ENCODE results near the gene POLE.
"Not testable (repeated sequence)": the region's sequence is repeated elsewhere in the genome, so short reads cannot be mapped to it uniquely, and the experiment has no call there.

POLE gene

DNA sequence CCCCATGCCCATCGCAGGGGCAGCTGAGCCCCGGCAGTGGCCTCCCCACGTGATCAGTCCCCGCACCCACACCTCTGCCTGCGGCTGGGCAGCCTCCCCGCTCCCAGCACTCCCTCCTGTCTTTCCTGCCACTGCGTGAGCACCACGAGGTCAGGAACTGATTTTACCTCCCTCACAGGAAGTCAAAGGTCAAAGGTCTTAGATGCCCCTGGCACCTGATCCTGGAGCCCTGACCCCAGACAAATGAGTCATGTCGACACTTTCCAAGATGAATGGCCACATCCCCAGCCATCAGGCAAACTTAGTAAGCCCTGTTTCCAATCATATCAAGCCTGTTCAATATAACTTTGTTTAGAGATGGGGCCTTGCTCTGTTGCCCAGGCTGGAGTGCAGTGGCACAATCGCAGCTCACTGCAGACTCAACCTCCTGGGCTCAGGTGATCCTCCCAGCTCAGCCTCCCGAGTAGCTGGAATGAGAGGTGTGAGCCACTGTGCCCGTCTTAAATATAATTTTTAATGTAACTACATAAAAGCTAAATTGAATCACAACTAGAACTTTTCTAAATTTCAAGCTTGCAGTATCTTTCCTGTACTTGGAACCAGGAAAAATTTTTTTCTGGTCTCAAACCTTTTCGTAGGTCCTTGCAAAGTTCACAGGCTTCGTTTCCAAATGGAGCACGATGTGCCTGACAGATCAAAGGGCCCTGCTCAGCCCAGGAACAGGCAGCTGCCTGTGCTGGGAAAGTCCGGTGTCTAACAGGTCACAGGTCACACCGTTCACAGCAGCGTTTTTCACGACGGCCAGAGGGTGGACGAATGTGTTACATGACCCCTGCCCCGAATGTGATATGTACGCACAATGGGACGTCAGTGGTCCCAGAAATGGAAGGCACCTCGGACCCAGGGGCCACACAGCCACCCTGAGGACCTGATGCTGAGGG lies 78.6 kb downstream of the POLE start:
- no peak for DNase-seq

DNA sequence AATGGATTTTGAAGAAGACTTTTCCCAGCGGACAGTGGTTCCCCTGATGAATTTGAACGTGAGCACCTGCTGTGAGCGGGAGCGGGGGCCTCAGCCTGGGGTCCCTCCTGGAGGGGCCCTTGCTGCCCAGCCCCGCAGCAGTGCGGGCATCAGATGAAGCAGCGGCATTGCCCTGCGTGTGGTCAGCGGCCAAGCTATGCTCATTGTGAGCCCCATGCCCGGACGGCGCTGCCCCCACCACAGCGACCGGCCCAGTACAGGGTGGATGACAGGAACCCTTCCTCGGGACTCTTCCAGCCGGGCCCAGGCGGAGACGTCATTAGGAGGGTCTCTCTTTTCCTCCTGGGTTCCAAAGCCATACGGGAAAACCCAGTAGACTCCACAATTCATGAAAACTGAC lies 80.2 kb downstream of the POLE start:
- DNase-seq: no peak

DNA sequence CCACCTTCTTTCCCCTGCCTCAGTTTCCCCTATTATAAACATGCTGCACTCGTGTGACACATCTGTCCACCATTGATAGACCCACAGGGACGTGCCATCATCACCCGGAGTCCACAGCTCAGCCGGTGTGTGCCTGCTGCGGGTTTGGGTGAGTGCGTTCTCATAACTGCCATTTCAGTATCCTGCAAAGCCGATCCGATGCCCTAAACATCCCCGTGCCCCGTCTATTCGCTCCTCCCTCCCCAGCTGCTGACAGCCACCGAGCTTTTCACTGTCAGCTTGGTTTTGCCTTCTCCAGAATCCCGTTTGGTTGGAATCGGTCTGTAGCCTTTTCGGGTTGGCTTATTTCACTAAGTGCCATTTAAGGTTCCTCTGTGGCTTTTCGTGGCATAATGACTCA lies 80.7 kb downstream of the POLE start:
- no peak for DNase-seq

- DNase-seq: no peak
These were observed 81.2 kb downstream of the POLE start for GRCh38 chr12:132605892-132606291.

GRCh38 chr12:132604668-132605441 lies 82.3 kb downstream of the POLE start:
- no peak for DNase-seq

GRCh38 chr12:132604151-132604618 lies 83.0 kb downstream of the POLE start:
- no peak for DNase-seq

- DNase-seq: no peak
These were observed 83.6 kb downstream of the POLE start for GRCh38 chr12:132603240-132604150.

- no peak for DNase-seq
These were observed 84.4 kb downstream of the POLE start for GRCh38 chr12:132602572-132603239.

GRCh38 chr12:132601171-132601883 lies 85.8 kb downstream of the POLE start:
- no peak for DNase-seq

GRCh38 chr12:132600048-132601032 lies 86.8 kb downstream of the POLE start:
- peak; percentile 86 for DNase-seq

DNA sequence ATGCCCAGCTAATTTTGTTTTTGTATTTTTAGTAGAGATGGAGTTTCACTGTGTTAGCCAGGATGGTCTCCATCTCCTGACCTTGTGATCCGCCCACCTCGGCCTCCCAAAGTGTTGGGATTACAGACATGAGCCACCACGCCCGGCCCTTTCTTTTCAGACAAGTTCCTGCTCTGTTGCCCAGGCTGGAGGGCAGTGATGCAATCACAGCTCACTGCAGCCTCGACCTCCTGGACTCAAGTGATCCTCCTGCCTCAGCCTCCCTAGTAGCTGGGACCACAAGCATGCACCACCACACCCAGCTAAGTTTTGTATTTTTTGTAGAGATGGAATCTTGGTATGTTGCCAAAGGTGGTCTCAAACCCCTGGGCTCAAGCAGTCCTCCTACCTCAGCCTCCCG lies 87.6 kb downstream of the POLE start:
- DNase-seq: not testable (repeated sequence)

GRCh38 chr12:132597333-132598316 lies 89.5 kb downstream of the POLE start:
- peak; percentile 73 for DNase-seq

DNA sequence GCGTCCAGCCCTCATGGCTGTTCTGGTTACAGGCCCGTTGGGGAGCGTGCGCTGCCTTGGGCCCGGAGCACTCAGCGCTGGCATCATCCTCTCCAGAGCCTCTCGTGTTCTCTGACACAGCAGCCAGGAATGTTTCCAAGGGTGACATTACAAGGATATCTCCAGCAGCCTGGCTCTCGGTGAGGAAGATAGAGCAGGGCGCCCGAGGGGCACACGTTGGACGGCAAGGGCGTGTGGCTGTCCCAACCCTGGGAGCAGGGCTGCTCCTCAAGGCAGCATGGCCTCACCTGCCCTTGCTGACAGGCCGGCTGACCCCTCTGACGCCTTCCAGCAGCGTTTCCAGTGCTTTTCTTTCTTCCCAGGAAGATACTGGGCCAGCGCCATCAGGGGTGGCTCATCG lies 91.1 kb downstream of the POLE start:
- DNase-seq: no peak

- DNase-seq: no peak
These were observed 92.0 kb downstream of the POLE start for GRCh38 chr12:132595183-132595582.

DNA sequence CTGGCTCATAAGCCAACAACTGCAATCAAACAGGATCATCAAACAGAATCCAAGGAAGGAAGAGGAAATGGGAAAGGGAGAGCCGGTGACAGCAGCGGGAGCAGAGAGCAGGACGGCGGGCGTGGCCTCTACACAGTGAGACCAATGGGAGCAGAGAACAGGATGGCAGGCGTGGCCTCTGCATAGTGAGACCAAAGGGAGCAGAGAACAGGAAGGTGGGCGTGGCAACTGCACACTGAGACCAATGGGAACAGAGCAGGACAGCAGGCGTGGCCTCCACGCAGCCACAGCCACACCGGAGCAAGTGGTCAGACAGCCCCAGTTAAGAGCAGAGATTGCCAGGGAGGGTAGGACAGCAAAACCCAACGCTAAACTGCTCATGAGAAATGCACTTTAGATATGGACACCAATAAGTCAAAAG lies 93.2 kb downstream of the POLE start:
- DNase-seq: peak; percentile 86

GRCh38 chr12:132593521-132593920 lies 93.6 kb downstream of the POLE start:
- no peak for DNase-seq

DNA sequence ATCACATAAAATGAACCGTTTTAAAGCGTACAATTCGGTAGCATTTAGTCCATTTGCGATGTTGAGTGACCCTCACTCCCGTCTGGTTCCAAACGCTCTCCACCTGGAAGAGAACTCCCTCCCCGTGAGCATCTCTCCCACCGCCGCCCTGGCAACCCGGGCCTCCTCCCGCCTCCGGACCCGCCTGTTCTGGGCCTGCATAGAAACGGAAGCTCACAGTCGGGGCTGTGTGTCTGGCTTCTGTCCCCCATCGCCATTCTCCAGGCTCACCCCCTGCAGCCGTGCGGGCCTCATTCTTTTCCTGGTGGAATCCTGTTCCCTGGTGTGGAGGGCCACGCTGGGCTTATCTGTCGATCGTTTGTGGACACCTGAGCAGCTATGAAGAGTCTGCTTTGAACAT lies 94.1 kb downstream of the POLE start:
- no peak for DNase-seq

DNA sequence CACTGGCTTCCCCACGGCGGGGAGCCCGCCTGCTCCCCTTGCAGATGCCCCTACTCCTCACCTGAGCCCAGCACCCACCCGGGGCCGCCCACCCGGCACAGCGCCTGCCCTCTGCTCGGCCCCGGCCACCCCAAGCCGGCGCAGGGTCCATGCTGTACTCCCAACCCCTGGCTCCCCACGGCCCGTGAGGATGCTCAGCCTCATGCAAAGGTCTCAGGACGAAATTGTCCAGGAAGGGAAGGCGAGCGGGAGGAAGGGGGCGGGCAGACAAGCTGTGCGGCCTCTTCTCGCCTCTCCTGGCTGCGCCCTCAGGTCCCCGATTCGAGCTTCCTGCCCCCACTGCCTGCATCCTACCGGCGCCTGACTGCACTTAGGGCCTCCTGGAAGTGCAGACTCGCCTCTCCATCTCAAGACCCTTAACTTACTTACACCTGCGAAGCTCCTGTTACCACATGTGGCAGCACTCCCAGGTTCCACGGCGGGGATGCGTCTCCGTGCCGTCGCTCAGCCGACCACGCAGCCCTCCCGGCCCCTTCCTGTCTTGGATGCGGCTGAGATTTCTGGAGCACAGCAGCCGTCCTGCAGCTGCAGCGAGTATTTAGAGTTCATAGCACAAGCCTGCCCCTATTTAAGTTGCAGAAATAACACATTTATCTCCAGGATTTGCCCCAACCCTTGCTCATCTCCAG lies 94.7 kb downstream of the POLE start:
- DNase-seq: no peak
